OCI-LY7 (cell line): ENCODE results near the gene ACSM2A. TPM values are rescaled to one million over a fixed set of nuclear protein-coding genes. Genes with fewer than 3 reads are reported as not detected.
"Not testable (repeated sequence)": the region's sequence is repeated elsewhere in the genome, so short reads cannot be mapped to it uniquely, and the experiment has no call there.

Experiments used
- BruUV-seq: library from RNA; stranded (reverse); fragments of 400-500 nt; replicated peaks from 2 replicates; lab custom pipeline; 2021; lab: Mats Ljungman, UMichigan
- CTCF ChIA-PET: fragments of 300-600 bp; sonication (Branson Sonifier 250); formaldehyde crosslinking; loops from one replicate; lab custom pipeline; 2022; ENCODE audit warnings: antibody characterized with exemption; ENCODE audit not compliant: unreplicated experiment; lab: Charles Lee
- POLR2A ChIA-PET: fragments of 300-600 bp; sonication (Branson Sonifier 250); formaldehyde crosslinking; loops from one replicate; lab custom pipeline; 2022; ENCODE audit warnings: antibody characterized with exemption; lab: Charles Lee
- DNase-seq: peaks from one replicate; pipeline ENCODE4 v3.0.0-alpha.2; 2015; ENCODE audit warnings: low spot score
- H2AFZ ChIP-seq: fragments of 200-600 bp; sonication (generic), shearing (Covaris generic); 2 replicates; pipeline ENCODE4 v1.6.1; 2014; ENCODE audit warnings: mild to moderate bottlenecking, antibody characterized with exemption, low read length, moderate library complexity
- H3K27ac ChIP-seq: fragments of 200-600 bp; sonication (generic); 2 replicates; pipeline ENCODE4 v1.5.1; 2014; ENCODE audit warnings: mixed run types, low read depth, mild to moderate bottlenecking, moderate library complexity, low read length, inconsistent platforms; ENCODE audit not compliant: poor library complexity, severe bottlenecking
- H3K36me3 ChIP-seq: fragments of 200-600 bp; sonication (generic); 2 replicates; pipeline ENCODE4 v1.6.1; 2014; ENCODE audit warnings: mild to moderate bottlenecking, antibody characterized with exemption, low read length, moderate library complexity, mixed read lengths; ENCODE audit not compliant: insufficient read depth
- H3K4me1 ChIP-seq: fragments of 200-600 bp; sonication (generic); 2 replicates; pipeline ENCODE4 v1.5.1; 2014; ENCODE audit warnings: mild to moderate bottlenecking, low read length; ENCODE audit not compliant: insufficient read depth, poor library complexity, severe bottlenecking
- H3K4me2 ChIP-seq: fragments of 200-600 bp; sonication (generic); 2 replicates; pipeline ENCODE4 v1.6.1; 2014; ENCODE audit warnings: mild to moderate bottlenecking, low read length
- H3K4me3 ChIP-seq: fragments of 200-600 bp; sonication (generic); 2 replicates; pipeline ENCODE4 v1.5.1; 2014; ENCODE audit warnings: mild to moderate bottlenecking, low read depth, low read length; ENCODE audit not compliant: poor library complexity, severe bottlenecking
- H3K79me2 ChIP-seq: fragments of 200-600 bp; sonication (generic); 2 replicates; pipeline ENCODE4 v1.6.1; 2016; ENCODE audit warnings: low read depth, mild to moderate bottlenecking, low read length, moderate library complexity, mixed read lengths; ENCODE audit not compliant: insufficient read depth
- H3K9me2 ChIP-seq: fragments of 200-600 bp; sonication (generic); 2 replicates; pipeline ENCODE4 v1.6.1; 2016; ENCODE audit warnings: mild to moderate bottlenecking, low read length, mixed read lengths; ENCODE audit not compliant: insufficient read depth
- H3K9me3 ChIP-seq: fragments of 200-600 bp; sonication (generic); 2 replicates; pipeline ENCODE4 v1.6.1; 2014; ENCODE audit warnings: mild to moderate bottlenecking, mixed run types, low read length, mixed read lengths
- H4K20me1 ChIP-seq: fragments of 200-600 bp; sonication (generic); 2 replicates; pipeline ENCODE4 v1.6.1; 2014; ENCODE audit warnings: mild to moderate bottlenecking, antibody characterized with exemption, low read length, moderate library complexity, mixed read lengths; ENCODE audit not compliant: insufficient read depth
- EZH2phosphoT487 ChIP-seq: fragments of 200-600 bp; sonication (generic); IDR thresholded peaks from 2 replicates; pipeline ENCODE4 v1.6.1; 2018; ENCODE audit warnings: low read depth, borderline replicate concordance, mild to moderate bottlenecking, mixed run types, antibody characterized with exemption, low read length, moderate library complexity, mixed read lengths
- intact Hi-C: fragments of 100-400 bp; cut with micrococcal nuclease; formaldehyde crosslinking; loops from one replicate; pipeline ENCODE4 v1.10.0; 2022; ENCODE audit not compliant: unreplicated experiment
- total RNA-seq, 2 experiments: library from RNA; depleted of rRNA in 1 of 2; stranded (reverse); fragments of >200 nt in 1 of 2; shearing (Covaris generic) in 1 of 2; gene quantifications; 2 replicates each; pipeline ENCODE4 v1.2.3, GENCODE V29; 2014 to 2022
- TF ChIP-seq, protein P1 (sequence below): fragments of 200-600 bp; sonication (generic); conservative IDR thresholded peaks from 2 replicates; pipeline ENCODE4 v1.5.1; 2014; ENCODE audit warnings: mild to moderate bottlenecking, antibody characterized with exemption, low read length, moderate library complexity, mixed read lengths

Gene ACSM2A
- total RNA-seq, 2 experiments from 2014 or later: not detected

DNA sequence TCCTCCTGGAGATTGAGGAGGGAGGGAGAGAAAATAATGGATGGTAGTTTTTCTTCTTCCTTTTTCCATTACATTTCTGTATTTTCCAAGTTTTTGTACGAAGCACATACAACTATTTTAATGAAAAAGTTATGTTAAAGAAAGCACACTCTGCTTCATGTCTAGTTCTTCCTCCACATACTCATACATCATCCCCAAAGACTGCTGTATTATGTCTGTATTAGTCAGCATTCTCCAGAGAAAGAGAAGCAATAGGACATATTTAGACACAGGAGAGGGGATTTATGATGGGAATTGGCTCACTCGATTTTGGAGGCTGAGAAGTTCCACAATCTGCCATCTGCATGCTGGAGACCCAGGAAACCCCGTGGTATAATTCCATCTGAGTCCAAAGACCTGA is 10.1 kb upstream of the ACSM2A start:
- Histone ChIP-seq H2AFZ (no peak overlapping the region), H3K4me3 (no peak overlapping the region), H4K20me1 (no peaks in the 10 kb centered on the region), H3K9me2 (no peaks in the 10 kb centered on the region), H3K79me2 (no peaks in the 10 kb centered on the region), H3K4me1 (no peaks in the 10 kb centered on the region), H3K36me3 (no peaks in the 10 kb centered on the region), H3K9me3 (no peaks in the 10 kb centered on the region), H3K27ac (no peak overlapping the region), H3K4me2 (no peak overlapping the region)
- CTCF ChIA-PET: no interaction called here
- TF ChIP-seq, protein P1, sequence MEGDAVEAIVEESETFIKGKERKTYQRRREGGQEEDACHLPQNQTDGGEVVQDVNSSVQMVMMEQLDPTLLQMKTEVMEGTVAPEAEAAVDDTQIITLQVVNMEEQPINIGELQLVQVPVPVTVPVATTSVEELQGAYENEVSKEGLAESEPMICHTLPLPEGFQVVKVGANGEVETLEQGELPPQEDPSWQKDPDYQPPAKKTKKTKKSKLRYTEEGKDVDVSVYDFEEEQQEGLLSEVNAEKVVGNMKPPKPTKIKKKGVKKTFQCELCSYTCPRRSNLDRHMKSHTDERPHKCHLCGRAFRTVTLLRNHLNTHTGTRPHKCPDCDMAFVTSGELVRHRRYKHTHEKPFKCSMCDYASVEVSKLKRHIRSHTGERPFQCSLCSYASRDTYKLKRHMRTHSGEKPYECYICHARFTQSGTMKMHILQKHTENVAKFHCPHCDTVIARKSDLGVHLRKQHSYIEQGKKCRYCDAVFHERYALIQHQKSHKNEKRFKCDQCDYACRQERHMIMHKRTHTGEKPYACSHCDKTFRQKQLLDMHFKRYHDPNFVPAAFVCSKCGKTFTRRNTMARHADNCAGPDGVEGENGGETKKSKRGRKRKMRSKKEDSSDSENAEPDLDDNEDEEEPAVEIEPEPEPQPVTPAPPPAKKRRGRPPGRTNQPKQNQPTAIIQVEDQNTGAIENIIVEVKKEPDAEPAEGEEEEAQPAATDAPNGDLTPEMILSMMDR: no peak
- no peak for TF ChIP-seq EZH2phosphoT487
- BruUV-seq: no TSS peak
- intact Hi-C loops: no loop called here
- POLR2A ChIA-PET: no interaction called here
- DNase-seq: no peak

DNA sequence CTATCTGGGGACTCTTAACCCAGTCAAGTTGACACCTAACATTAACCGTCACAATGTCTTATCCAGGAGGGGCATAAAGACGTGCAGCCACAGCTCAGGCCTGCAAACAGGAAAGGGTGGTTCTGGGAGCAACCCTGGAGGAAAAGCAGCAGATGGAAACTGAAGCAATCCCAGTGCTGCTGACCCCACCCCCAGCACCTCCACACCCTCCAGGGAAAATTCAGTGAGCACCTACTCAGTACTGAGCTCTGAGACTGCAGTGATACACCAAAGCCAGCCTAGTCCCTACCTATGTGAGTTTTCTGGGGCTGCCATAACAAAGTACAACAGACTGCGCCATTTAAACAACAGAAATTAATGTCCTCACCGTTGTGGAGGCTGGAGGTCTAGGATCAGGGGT is 9.5 kb upstream of the ACSM2A start:
- H3K4me1 ChIP-seq, H3K4me2 ChIP-seq, H3K79me2 ChIP-seq, intact Hi-C loops, H3K9me3 ChIP-seq, H2AFZ ChIP-seq, BruUV-seq, H3K36me3 ChIP-seq, DNase-seq, H4K20me1 ChIP-seq, POLR2A ChIA-PET, H3K9me2 ChIP-seq, CTCF ChIA-PET, H3K27ac ChIP-seq, H3K4me3 ChIP-seq: not testable (repeated sequence)

DNA sequence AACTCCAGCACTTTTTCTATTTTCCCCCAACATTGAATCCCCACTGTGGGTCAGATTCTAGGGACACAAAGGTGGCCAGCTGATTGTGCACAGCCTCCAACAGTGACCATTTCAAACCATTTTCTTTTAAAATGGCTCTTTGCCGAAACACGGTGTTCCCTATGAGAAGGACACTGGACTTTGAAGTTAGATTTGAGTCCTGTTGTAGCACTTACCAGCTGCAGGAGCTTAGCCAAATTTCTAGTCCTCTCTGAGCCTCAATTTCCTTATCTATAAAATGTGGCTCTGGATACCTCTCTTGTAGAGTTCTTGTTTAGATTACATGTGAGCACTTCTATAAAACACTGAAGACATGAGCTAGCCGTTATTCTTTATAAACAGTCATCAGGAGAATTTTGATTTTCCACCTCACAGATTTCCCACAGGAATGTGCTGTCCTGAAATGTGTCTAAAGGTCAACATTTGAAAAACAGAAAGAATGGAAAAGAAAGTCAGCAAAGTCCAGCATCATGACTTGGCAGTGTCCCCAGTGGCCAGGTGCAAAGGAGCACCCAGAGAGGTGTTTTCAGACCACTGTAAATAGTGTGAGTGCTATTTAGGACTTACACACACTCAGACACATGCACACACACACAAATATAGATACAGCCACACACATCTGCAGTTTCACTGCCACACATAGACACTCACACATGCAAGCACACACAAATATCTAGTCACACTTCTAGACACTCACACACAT is 4.5 kb upstream of the ACSM2A start:
- H4K20me1 ChIP-seq, H3K4me3 ChIP-seq, H3K36me3 ChIP-seq, H3K79me2 ChIP-seq, DNase-seq, H3K9me2 ChIP-seq, H3K4me1 ChIP-seq, H3K27ac ChIP-seq, H3K9me3 ChIP-seq, CTCF ChIA-PET, H3K4me2 ChIP-seq, intact Hi-C loops, BruUV-seq, H2AFZ ChIP-seq, POLR2A ChIA-PET: not testable (repeated sequence)

DNA sequence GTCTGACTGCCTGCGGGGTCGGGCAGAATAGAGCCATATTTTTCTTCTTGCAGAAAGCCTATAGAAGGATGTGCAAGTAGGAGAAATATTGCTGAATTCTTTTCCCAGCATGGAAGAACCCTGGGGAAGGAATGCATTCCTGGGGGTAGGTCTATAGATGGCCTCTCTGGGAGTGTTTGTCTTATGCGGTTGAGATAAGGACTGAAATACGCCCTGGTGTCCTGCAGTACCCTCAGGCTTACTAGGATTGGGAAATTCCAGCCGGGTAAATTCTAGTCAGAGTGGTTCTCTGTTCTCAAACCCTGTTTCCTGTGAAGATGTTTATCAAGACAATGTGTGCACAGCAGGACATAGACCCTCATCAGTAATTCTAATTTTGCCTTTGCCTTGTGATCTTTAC is 2.3 kb downstream of the ACSM2A start:
- H2AFZ ChIP-seq, H3K9me2 ChIP-seq, H3K4me3 ChIP-seq, intact Hi-C loops, H3K9me3 ChIP-seq, H3K36me3 ChIP-seq, H3K4me2 ChIP-seq, H3K27ac ChIP-seq, H3K4me1 ChIP-seq, H3K79me2 ChIP-seq, H4K20me1 ChIP-seq, POLR2A ChIA-PET, CTCF ChIA-PET, BruUV-seq, DNase-seq: not testable (repeated sequence)

DNA sequence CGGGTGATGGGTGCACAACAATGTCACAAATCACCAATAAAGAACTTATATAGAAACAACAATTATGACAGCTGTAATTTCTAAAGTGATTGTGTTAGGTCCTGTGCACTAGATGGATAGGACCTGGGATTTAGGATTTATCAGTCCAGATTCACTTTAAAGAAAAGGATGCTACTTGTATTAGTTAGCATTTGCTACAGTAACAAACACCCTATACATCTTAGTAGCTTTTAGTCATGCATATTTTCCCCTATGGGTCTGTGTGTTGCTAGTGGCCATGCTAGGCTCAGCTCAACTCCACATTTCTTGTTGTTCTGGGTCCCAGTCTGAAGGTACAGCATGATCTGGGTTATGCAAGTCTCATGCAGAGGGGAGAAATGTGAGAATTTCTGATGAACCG is 7.9 kb downstream of the ACSM2A start:
- H3K4me3 ChIP-seq, CTCF ChIA-PET, BruUV-seq, H3K9me2 ChIP-seq, H3K36me3 ChIP-seq, H3K79me2 ChIP-seq, H2AFZ ChIP-seq, H3K4me2 ChIP-seq, H4K20me1 ChIP-seq, DNase-seq, intact Hi-C loops, H3K27ac ChIP-seq, H3K9me3 ChIP-seq, H3K4me1 ChIP-seq, POLR2A ChIA-PET: not testable (repeated sequence)

DNA sequence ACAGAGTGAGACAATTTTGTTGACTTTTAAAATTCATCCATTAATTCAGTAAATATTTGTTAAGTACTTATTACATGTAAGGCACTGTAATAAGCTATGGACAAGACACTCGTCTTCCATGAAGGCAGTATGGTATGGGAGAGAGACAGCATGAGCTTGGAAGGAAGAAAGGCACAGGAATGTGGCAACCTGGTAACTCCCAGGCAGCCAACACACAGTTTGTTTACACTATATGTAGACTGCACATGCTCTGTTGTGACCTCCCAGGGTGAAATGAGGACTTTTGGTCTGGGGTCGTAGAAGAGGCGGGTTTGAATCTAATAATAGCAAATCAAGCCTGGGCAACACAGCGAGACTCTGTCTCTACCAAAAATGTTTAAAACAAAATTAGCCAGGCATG is 9.0 kb downstream of the ACSM2A start:
- H3K9me3 ChIP-seq, H3K4me1 ChIP-seq, H3K4me2 ChIP-seq, H4K20me1 ChIP-seq, H3K4me3 ChIP-seq, BruUV-seq, CTCF ChIA-PET, H2AFZ ChIP-seq, H3K9me2 ChIP-seq, intact Hi-C loops, DNase-seq, H3K27ac ChIP-seq, POLR2A ChIA-PET, H3K79me2 ChIP-seq, H3K36me3 ChIP-seq: not testable (repeated sequence)
